ENCODE data around the gene NXPH2.

The NXPH2 gene

DNA sequence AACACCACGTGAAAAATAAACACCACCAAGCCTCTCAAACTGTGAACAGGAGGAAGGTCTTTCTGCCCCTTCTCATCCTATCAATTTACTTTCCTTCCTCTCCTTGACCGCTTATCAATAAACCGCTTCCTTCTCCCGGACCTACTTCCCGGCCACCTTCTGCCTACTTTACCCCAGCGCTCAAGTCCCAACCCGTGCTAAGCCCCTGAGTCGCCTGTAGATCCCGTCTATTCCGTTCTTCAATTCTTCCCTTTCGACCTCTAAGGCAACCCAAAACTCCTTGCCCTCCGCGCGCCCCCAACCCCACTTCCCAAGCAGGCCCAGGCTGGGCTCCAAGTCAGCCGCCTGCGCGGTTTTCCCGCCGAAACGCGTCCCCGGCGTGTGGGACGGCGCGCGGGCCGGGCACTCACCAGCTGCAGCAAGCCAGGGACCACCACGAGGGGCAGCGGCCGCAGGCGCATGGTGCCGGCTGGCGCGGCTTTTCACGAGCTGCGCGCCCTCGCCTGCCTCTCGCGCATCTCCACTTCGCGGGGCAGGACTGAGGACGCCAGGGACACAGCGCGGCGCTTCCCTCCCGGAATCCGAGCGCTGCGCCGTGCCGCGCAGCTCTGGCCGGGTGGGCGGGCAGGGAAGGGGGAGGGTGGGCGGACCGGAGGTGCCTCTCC, at the start of gene NXPH2:
Gene NXPH2 (minus strand): TSS at position 610 of the 665 bp plus-strand sequence. CDS start 149 bp downstream, at position 461.
- no peak for DNase-seq (ENCODE audit: low read depth in 1 of 2, low spot score in 1 of 2)

GRCh38 chr2:138829326-138829919, 49.2 kb upstream of the NXPH2 start:
- peak in 1 of 2 donors; percentile 2 for DNase-seq (ENCODE audit: low read depth in 1 of 2, low spot score in 1 of 2)

DNA sequence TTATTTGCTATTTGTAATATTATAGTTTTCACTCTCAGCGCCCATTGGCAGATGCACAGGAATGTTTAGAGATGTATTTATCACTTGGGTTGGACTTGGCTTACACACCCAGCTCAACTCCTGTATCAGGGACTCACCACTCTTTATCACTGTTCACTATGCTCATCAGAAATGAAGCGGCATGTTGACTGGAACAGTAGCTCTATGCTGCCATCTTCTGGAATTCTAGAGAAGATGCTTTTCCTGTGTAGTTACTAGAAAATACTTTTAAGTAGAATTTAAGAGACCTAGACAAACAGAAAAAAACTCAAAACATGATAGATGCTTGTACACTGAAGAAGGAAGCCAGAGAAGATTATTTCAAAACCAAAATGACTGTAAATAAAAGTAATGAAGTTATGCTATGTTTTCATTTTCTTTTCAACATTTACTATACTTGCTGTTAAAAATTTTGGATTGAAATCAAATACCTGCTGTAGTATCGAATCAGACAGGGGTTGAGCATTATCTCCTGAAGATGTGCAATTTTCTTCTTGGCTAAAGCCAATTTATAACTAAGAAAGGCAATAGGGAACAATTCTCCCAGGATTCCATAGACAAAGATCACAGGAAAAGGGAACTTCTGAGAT, 47.4 kb upstream of the NXPH2 start:
- DNase-seq (ENCODE audit: low read depth in 1 of 2, low spot score in 1 of 2), result no peak

- no peak for DNase-seq (ENCODE audit: low read depth in 1 of 2, low spot score in 1 of 2)
Observed at GRCh38 chr2:138823666-138824065, 43.5 kb upstream of the NXPH2 start.

DNA sequence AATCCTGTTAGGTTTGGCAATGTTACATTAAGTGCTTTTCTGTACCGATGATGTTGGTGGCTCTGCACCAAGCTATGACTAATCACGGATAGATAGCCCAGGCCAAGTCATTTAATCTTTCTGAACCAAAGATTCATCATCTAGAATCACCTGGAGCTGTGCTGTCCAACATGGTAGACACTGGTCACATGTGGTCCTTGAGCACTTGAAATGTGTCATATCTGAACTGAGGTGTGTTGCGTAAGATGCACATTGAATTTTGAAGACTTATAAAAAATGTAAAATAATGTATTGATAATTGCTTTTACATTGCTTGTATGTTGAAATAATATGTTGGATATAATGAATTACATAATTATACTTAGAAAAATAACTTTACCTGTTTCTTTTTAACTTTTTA, 39.8 kb upstream of the NXPH2 start:
- no peak for DNase-seq (ENCODE audit: low read depth in 1 of 2, low spot score in 1 of 2)

GRCh38 chr2:138818556-138818955, 38.4 kb upstream of the NXPH2 start:
- no peak for DNase-seq (ENCODE audit: low read depth in 1 of 2, low spot score in 1 of 2)

- no peak for DNase-seq (ENCODE audit: low read depth in 1 of 2, low spot score in 1 of 2)
Observed at GRCh38 chr2:138814123-138814898, 34.1 kb upstream of the NXPH2 start.

DNA sequence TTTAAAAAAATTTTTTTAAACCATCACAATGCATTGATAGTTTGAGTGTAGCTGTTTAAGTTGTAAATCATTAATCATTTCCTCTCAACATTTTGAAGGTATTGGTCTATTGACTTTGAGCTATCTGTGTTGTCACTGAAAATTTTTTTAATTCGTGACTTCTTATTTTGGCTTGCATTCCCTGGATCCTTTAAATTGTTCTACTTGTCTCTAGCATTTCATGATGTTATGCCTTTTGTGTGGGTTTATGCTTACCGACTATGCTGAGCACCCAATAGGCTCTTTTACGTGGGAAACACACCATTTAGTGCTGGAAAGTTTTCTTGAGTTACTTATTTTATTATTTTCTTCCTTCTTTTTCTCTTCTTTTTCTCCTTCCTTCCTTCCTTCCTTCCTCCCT, 31.2 kb upstream of the NXPH2 start:
- no peak for DNase-seq (ENCODE audit: low read depth in 1 of 2, low spot score in 1 of 2)

DNA sequence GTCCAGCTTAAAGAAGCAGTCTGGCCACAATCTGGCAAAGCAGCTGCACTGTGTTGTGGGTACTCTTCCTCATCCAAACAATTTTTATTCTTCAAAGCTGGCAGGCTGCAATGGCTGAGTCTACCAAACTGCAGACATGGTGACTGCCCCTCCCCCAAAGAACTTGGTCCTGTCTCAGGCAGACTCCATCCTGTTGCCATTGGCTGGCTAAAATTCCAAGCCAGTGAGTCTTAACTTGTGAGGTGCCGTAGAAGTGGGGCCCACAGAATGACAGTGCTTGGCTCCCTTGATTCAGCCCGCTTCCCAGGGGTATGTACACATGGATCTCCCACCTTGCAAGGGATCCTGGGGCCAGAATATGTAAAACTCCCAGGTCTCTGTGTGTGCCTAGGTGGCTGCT, 14.5 kb upstream of the NXPH2 start:
- no peak for DNase-seq (ENCODE audit: low read depth in 1 of 2, low spot score in 1 of 2)

GRCh38 chr2:138787053-138787666, 7.0 kb upstream of the NXPH2 start:
- no peak for DNase-seq (ENCODE audit: low read depth in 1 of 2, low spot score in 1 of 2)

GRCh38 chr2:138782383-138782782, 2.2 kb upstream of the NXPH2 start:
- no peak for DNase-seq (ENCODE audit: low read depth in 1 of 2, low spot score in 1 of 2)

GRCh38 chr2:138780908-138781307, 718 bp upstream of the NXPH2 start:
- no peak for DNase-seq (ENCODE audit: low read depth in 1 of 2, low spot score in 1 of 2)

DNA sequence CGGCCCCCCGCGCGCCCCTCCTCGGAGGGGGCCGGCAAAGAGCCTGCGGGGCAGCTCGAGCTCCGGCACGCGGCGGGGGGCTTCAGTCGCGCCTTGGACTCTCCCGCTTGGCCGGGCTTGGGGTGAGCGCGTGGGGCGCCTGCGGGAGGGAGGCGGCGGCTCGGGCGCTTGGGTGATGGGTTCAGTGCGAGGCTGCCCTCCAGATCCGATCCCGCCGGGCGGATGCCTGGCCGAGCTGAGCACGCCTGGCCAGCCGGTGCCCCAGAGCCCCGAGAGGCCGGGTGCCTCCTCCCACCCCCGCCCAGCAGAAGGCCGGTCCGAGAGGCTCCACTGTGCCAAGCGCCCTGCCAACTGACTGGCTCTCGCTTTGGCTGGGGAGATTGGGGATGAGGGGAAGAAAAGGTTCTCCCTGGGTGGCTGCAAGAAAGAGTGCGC, 273 bp upstream of the NXPH2 start:
- no peak for DNase-seq (ENCODE audit: low read depth in 1 of 2, low spot score in 1 of 2)

DNA sequence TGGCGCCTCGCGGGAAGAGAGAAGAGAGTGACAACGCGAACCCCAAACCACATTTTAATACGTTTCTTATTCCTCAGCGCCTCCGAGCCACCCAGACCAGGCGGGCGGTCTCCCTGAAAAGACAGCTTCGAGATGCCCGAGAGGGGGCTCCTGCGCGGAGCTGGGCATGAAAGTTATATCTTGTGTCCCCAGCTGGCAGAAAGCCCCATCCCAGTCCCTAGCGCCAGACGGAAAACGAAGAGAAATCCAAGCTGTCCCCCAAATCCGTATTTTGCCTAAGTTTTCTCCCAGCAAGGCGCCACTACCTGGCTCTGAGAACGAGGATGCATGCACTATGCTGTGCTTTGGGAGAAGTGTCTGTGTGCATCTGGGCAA, 797 bp downstream of the NXPH2 start:
- no peak for DNase-seq (ENCODE audit: low read depth in 1 of 2, low spot score in 1 of 2)

DNA sequence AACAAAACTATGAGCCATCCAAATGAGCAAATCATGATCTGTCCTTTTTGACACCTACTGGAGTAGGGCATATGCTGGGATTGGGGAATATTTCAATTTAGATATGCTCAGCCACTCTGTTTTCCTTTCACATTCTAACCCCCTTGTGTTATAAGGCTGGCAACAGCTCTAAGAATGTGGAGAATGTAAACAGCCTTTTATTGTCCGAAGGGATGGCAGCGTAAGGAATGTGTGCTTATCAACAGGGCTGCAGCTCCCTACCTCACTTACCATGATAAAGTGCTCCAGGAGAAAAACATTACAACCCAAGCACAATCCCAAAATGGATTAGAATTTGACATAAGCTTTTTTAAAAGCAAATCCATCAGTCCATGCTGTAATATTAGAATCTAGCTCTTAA, 2.2 kb downstream of the NXPH2 start:
- no peak for DNase-seq (ENCODE audit: low read depth in 1 of 2, low spot score in 1 of 2)

DNA sequence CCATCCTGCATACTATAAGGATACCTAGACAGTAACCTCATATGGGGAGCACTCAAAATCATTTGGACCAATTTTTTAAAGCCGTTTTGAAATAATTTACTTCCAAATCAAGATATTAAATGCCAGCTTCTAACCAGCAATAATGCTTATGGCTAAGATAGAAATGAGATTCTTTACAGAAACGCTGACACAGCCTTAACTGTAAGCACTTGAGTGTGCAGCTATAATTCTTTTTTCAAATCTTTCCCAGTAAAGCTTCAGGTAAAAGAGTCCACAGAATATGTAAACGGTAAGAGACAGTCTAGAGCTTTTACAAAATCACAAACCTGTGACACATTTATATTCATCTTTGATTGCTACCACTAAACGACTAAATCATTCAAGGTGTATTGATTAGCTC, 4.5 kb downstream of the NXPH2 start:
- no peak for DNase-seq (ENCODE audit: low read depth in 1 of 2, low spot score in 1 of 2)

DNA sequence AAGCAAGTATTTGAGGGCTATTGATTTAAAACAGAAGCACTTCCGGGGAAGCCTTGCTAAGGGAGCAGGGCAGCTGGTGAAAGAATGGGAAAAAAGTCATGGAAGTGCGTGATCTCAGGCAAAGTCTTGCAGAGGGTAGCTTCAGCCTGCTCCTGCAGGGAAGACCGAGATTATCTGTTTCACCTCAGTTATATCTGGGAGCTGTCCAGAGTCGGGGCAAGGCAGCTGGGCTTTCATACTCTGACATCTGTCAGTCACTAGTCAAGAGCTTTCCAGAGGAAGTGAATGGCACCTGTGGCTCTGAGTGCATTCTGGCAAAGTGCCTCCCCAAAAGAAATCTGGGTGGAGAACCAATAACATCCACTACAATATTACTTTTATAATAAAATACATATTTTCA, 8.7 kb downstream of the NXPH2 start:
- no peak for DNase-seq (ENCODE audit: low read depth in 1 of 2, low spot score in 1 of 2)

GRCh38 chr2:138767101-138767500, 13.1 kb downstream of the NXPH2 start:
- no peak for DNase-seq (ENCODE audit: low read depth in 1 of 2, low spot score in 1 of 2)

DNA sequence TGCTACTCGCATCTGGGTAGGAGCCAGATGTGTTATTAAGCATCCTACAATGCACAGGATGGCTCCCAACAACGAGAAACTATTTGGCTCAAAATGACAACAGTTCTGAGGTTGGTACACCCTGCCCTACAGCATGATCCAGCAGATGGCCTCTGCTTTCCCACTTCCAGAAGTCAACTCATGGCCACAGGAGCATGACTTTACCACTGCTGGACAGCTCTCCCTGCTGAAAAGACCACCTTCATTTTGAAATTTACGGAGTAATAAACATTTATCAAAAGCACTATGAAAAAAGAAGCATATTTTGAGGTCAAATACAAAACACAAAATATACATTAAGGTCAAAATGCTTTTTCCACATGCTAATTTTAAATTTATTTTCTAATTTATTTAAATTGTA, 13.7 kb downstream of the NXPH2 start:
- no peak for DNase-seq (ENCODE audit: low read depth in 1 of 2, low spot score in 1 of 2)

- no peak for DNase-seq (ENCODE audit: low read depth in 1 of 2, low spot score in 1 of 2)
Observed at GRCh38 chr2:138763971-138764370, 16.2 kb downstream of the NXPH2 start.

- no peak for DNase-seq (ENCODE audit: low read depth in 1 of 2, low spot score in 1 of 2)
Observed at GRCh38 chr2:138762533-138762932, 17.7 kb downstream of the NXPH2 start.

Data from stimulated activated CD4-positive, alpha-beta T cell treated with anti-CD3 and anti-CD28 coated beads, Interleukin-15, amount 100 ng/mL, for 1 hour (primary cell).